H9 (cell line): ENCODE measurements around the gene CSTPP1. TPM values are rescaled to one million over a fixed set of nuclear protein-coding genes. Genes with fewer than 3 reads are reported as not detected.

Source experiments
- DNase-seq: peaks from one replicate; pipeline ENCODE4 v3.0.0-alpha.2; 2017
- H2AFZ ChIP-seq: one replicate; pipeline ENCODE4 v1.6.1; 2013; ENCODE audit warnings: mild to moderate bottlenecking, low read length, control low read depth, moderate library complexity
- H2AK5ac ChIP-seq: 2 replicates; pipeline ENCODE4 v1.6.1; 2013; ENCODE audit warnings: low read length, control low read depth, mixed read lengths; ENCODE audit not compliant: insufficient read length
- H2BK120ac ChIP-seq: one replicate; pipeline ENCODE4 v1.6.1; 2013; ENCODE audit warnings: low read depth, mild to moderate bottlenecking, low read length, control low read depth, inconsistent platforms; ENCODE audit not compliant: poor library complexity, severe bottlenecking
- H2BK12ac ChIP-seq: 2 replicates; pipeline ENCODE4 v1.6.1; 2013; ENCODE audit warnings: low read length, control low read depth, mixed read lengths, low read depth; ENCODE audit not compliant: insufficient read length
- H2BK15ac ChIP-seq: 2 replicates; pipeline ENCODE4 v1.6.1; 2013; ENCODE audit warnings: low read depth, low read length, control low read depth
- H2BK20ac ChIP-seq: one replicate; pipeline ENCODE4 v1.6.1; 2013; ENCODE audit warnings: low read depth, mild to moderate bottlenecking, low read length, control low read depth, inconsistent platforms; ENCODE audit not compliant: poor library complexity, severe bottlenecking
- H2BK5ac ChIP-seq: 2 replicates; pipeline ENCODE4 v1.6.1; 2013; ENCODE audit warnings: low read length, control low read depth, mixed read lengths; ENCODE audit not compliant: insufficient read length
- H3K14ac ChIP-seq: 2 replicates; pipeline ENCODE4 v1.6.1; 2013; ENCODE audit warnings: low read length, control low read depth; ENCODE audit not compliant: insufficient read depth
- H3K18ac ChIP-seq: 2 replicates; pipeline ENCODE4 v1.6.1; 2013; ENCODE audit warnings: low read depth, mild to moderate bottlenecking, mixed read lengths, low read length, control low read depth; ENCODE audit not compliant: insufficient read length
- H3K23ac ChIP-seq: 2 replicates; pipeline ENCODE4 v1.6.1; 2013; ENCODE audit warnings: low read length, control low read depth, mixed read lengths, low read depth; ENCODE audit not compliant: insufficient read length
- H3K23me2 ChIP-seq: 2 replicates; pipeline ENCODE4 v1.6.1; 2013; ENCODE audit warnings: low read depth, mild to moderate bottlenecking, mixed read lengths, low read length, control low read depth; ENCODE audit not compliant: insufficient read length, poor library complexity, severe bottlenecking
- H3K27ac ChIP-seq: 2 replicates; pipeline ENCODE4 v1.5.1; 2013; ENCODE audit warnings: low read length, control low read depth, mixed read lengths, low read depth; ENCODE audit not compliant: insufficient read length
- H3K27me3 ChIP-seq: 2 replicates; pipeline ENCODE4 v1.6.1; 2013; ENCODE audit warnings: low read length, control low read depth, inconsistent platforms; ENCODE audit not compliant: insufficient read depth
- H3K4ac ChIP-seq: 2 replicates; pipeline ENCODE4 v1.6.1; 2013; ENCODE audit warnings: low read depth, mild to moderate bottlenecking, control low read depth, inconsistent platforms, low read length, moderate library complexity
- H3K4me1 ChIP-seq: 2 replicates; pipeline ENCODE4 v1.6.1; 2013; ENCODE audit warnings: low read length, control low read depth, inconsistent platforms; ENCODE audit not compliant: insufficient read depth
- H3K4me2 ChIP-seq: 2 replicates; pipeline ENCODE4 v1.6.1; 2013; ENCODE audit warnings: low read length, control low read depth, mixed read lengths; ENCODE audit not compliant: insufficient read length, insufficient read depth
- H3K56ac ChIP-seq: 2 replicates; pipeline ENCODE4 v1.6.1; 2013; ENCODE audit warnings: low read depth, mild to moderate bottlenecking, mixed read lengths, low read length, control low read depth; ENCODE audit not compliant: insufficient read length
- H3K79me1 ChIP-seq: 2 replicates; pipeline ENCODE4 v1.6.1; 2013; ENCODE audit warnings: low read depth, mild to moderate bottlenecking, moderate library complexity, low read length, control low read depth, inconsistent platforms; ENCODE audit not compliant: insufficient read depth, poor library complexity, severe bottlenecking
- H3K79me2 ChIP-seq: 2 replicates; pipeline ENCODE4 v1.6.1; 2013; ENCODE audit warnings: low read length, control low read depth, inconsistent platforms; ENCODE audit not compliant: insufficient read depth
- H3K9ac ChIP-seq: 2 replicates; pipeline ENCODE4 v1.6.1; 2013; ENCODE audit warnings: low read length, control low read depth, mixed read lengths; ENCODE audit not compliant: insufficient read length; ENCODE audit errors: extremely low read depth
- H3K9me3 ChIP-seq: one replicate; pipeline ENCODE4 v1.6.1; 2013; ENCODE audit warnings: low read depth, low read length, inconsistent platforms; ENCODE audit not compliant: control insufficient read depth
- H3T11ph ChIP-seq: one replicate; pipeline ENCODE4 v1.6.1; 2013; ENCODE audit warnings: mild to moderate bottlenecking, low read length, control low read depth, inconsistent platforms
- H4K20me1 ChIP-seq: one replicate; pipeline ENCODE4 v1.6.1; 2013; ENCODE audit not compliant: control insufficient read depth, insufficient read length, insufficient read depth
- H4K5ac ChIP-seq: 2 replicates; pipeline ENCODE4 v1.6.1; 2013; ENCODE audit warnings: low read depth, mild to moderate bottlenecking, mixed read lengths, low read length, control low read depth; ENCODE audit not compliant: insufficient read length
- H4K8ac ChIP-seq: replicated peaks from 2 replicates; pipeline ENCODE4 v1.6.1; 2013; ENCODE audit warnings: low read length, control low read depth, mixed read lengths, low read depth; ENCODE audit not compliant: insufficient read length
- H4K91ac ChIP-seq: 2 replicates; pipeline ENCODE4 v1.6.1; 2013; ENCODE audit warnings: low read depth, mild to moderate bottlenecking, moderate library complexity, mixed read lengths, low read length, control low read depth; ENCODE audit not compliant: insufficient read length
- H3K27ac Mint-ChIP-seq, 3 experiments: 2 replicates in 2 of 3; 3 replicates in 1 of 3; pipeline ENCODE4 v1.8.0; 2020 to 2021; ENCODE audit warnings: mixed read lengths in 3 of 3, mild to moderate bottlenecking in 1 of 3, moderate library complexity in 1 of 3
- H3K27me3 Mint-ChIP-seq: 2 replicates; pipeline ENCODE4 v1.8.0; 2021; ENCODE audit warnings: low read depth, mild to moderate bottlenecking, moderate library complexity, mixed read lengths
- H3K36me3 Mint-ChIP-seq, 3 experiments: 2 replicates in 2 of 3; 3 replicates in 1 of 3; pipeline ENCODE4 v1.8.0; 2020 to 2021; ENCODE audit warnings: low read depth in 3 of 3, mixed read lengths in 3 of 3; ENCODE audit not compliant: insufficient read depth in 1 of 3
- H3K4me1 Mint-ChIP-seq, 2 experiments: 2 replicates each; pipeline ENCODE4 v1.8.0; 2020; ENCODE audit warnings: mixed read lengths in 2 of 2
- H3K4me3 Mint-ChIP-seq, 2 experiments: 2 replicates in 1 of 2; 3 replicates in 1 of 2; pipeline ENCODE4 v1.8.0; 2020 to 2021; ENCODE audit warnings: mild to moderate bottlenecking in 2 of 2, mixed read lengths in 2 of 2, moderate library complexity in 1 of 2
- H3K9me3 Mint-ChIP-seq, 2 experiments: 2 replicates in 1 of 2; 3 replicates in 1 of 2; pipeline ENCODE4 v1.8.0; 2020; ENCODE audit warnings: mild to moderate bottlenecking in 2 of 2, mixed read lengths in 2 of 2, moderate library complexity in 1 of 2
- CTCF ChIP-seq: fragments of 200-600 bp; sonication (generic); conservative IDR thresholded peaks from 3 replicates; pipeline ENCODE4 v1.8.0; 2021; ENCODE audit warnings: antibody characterized with exemption, mild to moderate bottlenecking
- WGBS: extraction: QIAGEN DNeasy Blood & Tissue Kit; methylation state at CpG from one replicate; pipeline ENCODE4 v1.1.7; 2013; ENCODE audit warnings: missing lambda C conversion rate, low lambda C conversion rate, mixed read lengths; ENCODE audit not compliant: insufficient read length; ENCODE audit errors: extremely low coverage; 5-methylcytosine and 5-hydroxymethylcytosine counted together
- total RNA-seq: library from RNA; stranded (reverse); gene quantifications from 2 replicates; pipeline ENCODE4 v1.2.1, GENCODE V29; 2021

CSTPP1 gene
- total RNA-seq, 1 experiment from 2014 or later, result 21.2 TPM

DNA sequence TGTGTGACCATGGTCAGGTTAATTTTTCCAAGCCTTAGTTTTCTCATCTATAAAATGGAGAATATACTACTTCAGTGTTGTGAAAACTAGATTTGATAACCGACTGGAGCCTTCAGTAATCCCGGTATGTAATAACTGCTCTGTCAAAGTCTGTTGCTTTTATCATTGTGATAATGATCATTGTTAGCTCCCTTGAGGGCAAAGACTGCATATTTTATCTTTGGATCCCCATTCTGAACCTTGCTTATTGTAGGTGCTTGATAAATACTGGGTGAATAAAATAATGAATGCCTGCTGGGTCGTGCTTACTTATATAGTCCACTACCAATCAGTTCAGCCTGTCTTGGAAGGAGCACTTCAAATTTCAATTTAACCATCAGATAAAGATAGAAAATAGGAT is 134.8 kb downstream of the CSTPP1 start:
- no peak overlapping the region for H2BK15ac ChIP-seq
- no peak for TF ChIP-seq CTCF
- no peak overlapping the region for H3K18ac ChIP-seq
- no peak overlapping the region for H3K4ac ChIP-seq
- no peak overlapping the region for H2BK12ac ChIP-seq
- H3K4me1 ChIP-seq, result no peaks in the 10 kb centered on the region
- H3K79me2 ChIP-seq, result no peaks in the 10 kb centered on the region
- H4K91ac ChIP-seq, result no peak overlapping the region
- no peak overlapping the region for H3K4me2 ChIP-seq
- no peak overlapping the region for H2AK5ac ChIP-seq
- DNase-seq, result no peak
- Mint-ChIP-seq H3K4me3 (no peak overlapping the region), H3K4me1 (peaks cover 24 to 29% of the 10 kb centered on the region in 2 experiments), H3K9me3 (no peaks in the 10 kb centered on the region), H3K36me3 (no peaks in the 10 kb centered on the region; a peak in 2 of 7 replicates), H3K27me3 (no peaks in the 10 kb centered on the region), H3K27ac (no peak overlapping the region)
- WGBS, result no CpG with 5 or more reads among the region's 3 CpGs
- no peak overlapping the region for H3T11ph ChIP-seq
- H4K5ac ChIP-seq, result no peak overlapping the region
- H3K56ac ChIP-seq, result no peak overlapping the region
- no peaks in the 10 kb centered on the region for H3K27me3 ChIP-seq
- H4K8ac ChIP-seq, result no peak overlapping the region
- no peak overlapping the region for H3K14ac ChIP-seq
- no peaks in the 10 kb centered on the region for H3K9me3 ChIP-seq
- no peak overlapping the region for H3K23ac ChIP-seq
- no peaks in the 10 kb centered on the region for H3K79me1 ChIP-seq
- H4K20me1 ChIP-seq, result no peaks in the 10 kb centered on the region
- no peak overlapping the region for H3K27ac ChIP-seq
- H3K9ac ChIP-seq, result no peak overlapping the region
- H2BK20ac ChIP-seq, result no peak overlapping the region
- H2AFZ ChIP-seq, result no peak overlapping the region
- H3K23me2 ChIP-seq, result no peaks in the 10 kb centered on the region
- H2BK5ac ChIP-seq, result no peak overlapping the region
- no peak overlapping the region for H2BK120ac ChIP-seq
